ENCODE data around the gene MYO19.

DNA sequence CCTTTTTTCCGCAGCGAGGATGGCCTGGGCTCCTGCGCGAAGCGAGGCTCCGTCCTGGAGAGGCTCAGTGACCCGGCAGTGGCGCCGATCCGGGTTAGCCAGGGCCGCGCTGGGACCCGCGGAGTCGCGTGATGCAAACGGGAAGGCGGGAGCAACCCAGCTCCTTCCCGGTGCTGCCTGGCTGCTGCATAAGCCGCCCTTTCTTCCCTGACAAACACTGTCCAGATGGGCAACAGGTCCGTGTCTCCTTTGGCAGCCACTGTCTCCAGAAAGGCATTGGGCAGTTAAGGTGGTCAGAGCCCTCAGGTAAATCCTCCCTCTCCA is 69.9 kb downstream of the MYO19 start:
- no peak for TF ChIP-seq POLR2A (IDR thresholded peaks at IDR 0.05)
- TF ChIP-seq, protein P1, sequence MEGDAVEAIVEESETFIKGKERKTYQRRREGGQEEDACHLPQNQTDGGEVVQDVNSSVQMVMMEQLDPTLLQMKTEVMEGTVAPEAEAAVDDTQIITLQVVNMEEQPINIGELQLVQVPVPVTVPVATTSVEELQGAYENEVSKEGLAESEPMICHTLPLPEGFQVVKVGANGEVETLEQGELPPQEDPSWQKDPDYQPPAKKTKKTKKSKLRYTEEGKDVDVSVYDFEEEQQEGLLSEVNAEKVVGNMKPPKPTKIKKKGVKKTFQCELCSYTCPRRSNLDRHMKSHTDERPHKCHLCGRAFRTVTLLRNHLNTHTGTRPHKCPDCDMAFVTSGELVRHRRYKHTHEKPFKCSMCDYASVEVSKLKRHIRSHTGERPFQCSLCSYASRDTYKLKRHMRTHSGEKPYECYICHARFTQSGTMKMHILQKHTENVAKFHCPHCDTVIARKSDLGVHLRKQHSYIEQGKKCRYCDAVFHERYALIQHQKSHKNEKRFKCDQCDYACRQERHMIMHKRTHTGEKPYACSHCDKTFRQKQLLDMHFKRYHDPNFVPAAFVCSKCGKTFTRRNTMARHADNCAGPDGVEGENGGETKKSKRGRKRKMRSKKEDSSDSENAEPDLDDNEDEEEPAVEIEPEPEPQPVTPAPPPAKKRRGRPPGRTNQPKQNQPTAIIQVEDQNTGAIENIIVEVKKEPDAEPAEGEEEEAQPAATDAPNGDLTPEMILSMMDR (IDR thresholded peaks at IDR 0.05) = no peak
